HepG2 (cell line): ENCODE data around the gene CIAPIN1. TPM values are rescaled to one million over a fixed set of nuclear protein-coding genes. Genes with fewer than 3 reads are reported as not detected.

Source experiments
- IKZF4 ChIP-seq: sonication (generic); formaldehyde crosslinking; IDR thresholded peaks from 2 replicates; pipeline ENCODE4 v1.5.1; 2020; ENCODE audit warnings: borderline replicate concordance, mild to moderate bottlenecking, low read depth, missing genetic modification reagents; ENCODE audit errors: not compliant biosample characterization
- PAX8 ChIP-seq: sonication (generic); formaldehyde crosslinking; IDR thresholded peaks from 2 replicates; pipeline ENCODE4 v1.8.0; 2022; ENCODE audit warnings: mild to moderate bottlenecking, missing genetic modification reagents, borderline replicate concordance
- ZNF354B ChIP-seq: sonication (generic); formaldehyde crosslinking; IDR thresholded peaks from 2 replicates; pipeline ENCODE4 v1.8.0; 2022; ENCODE audit warnings: mild to moderate bottlenecking, missing genetic modification reagents
- ZNF383 ChIP-seq: sonication (generic); formaldehyde crosslinking; IDR thresholded peaks from 2 replicates; pipeline ENCODE4 v1.4.0; 2020; ENCODE audit warnings: missing genetic modification reagents, mild to moderate bottlenecking, borderline replicate concordance
- ZNF564 ChIP-seq: sonication (generic); formaldehyde crosslinking; IDR thresholded peaks from 2 replicates; pipeline ENCODE4 v1.8.1; 2023; ENCODE audit warnings: mild to moderate bottlenecking, missing genetic modification reagents
- ZNF768 ChIP-seq: sonication (generic); formaldehyde crosslinking; IDR thresholded peaks from 2 replicates; pipeline ENCODE4 v1.4.0; 2020; ENCODE audit warnings: missing genetic modification reagents
- polyA plus RNA-seq, 8 experiments: library from polyadenylated mRNA; depleted of rRNA in 3 of 8; stranded (reverse) in 7 of 8; unstranded in 1 of 8; fragments of >200 nt; fragmentation: Illumina TruSeq in 4 of 8; extraction: Trizol in 4 of 8; gene quantifications; 2 replicates each; pipeline versions ENCODE4 v1.2.1 to v1.2.3, GENCODE V29; 2011 to 2016; ENCODE audit warnings: low read depth in 4 of 8, missing spikeins in 1 of 8, mixed read lengths in 1 of 8; ENCODE audit not compliant: insufficient read depth in 1 of 8
- total RNA-seq, 5 experiments: library from RNA; depleted of rRNA; stranded (reverse); fragments of >200 nt; fragmentation: Illumina TruSeq; extraction: Trizol; gene quantifications; 2 replicates each; pipeline ENCODE4 v1.2.3, GENCODE V29; 2016; ENCODE audit warnings: low read depth in 1 of 5
- TF ChIP-seq, protein P1 (sequence below): sonication (generic); formaldehyde crosslinking; IDR thresholded peaks from 2 replicates; pipeline ENCODE4 v1.5.1; 2020; ENCODE audit warnings: missing genetic modification reagents, mild to moderate bottlenecking, borderline replicate concordance
- TF ChIP-seq, protein P2 (sequence below): sonication (generic); formaldehyde crosslinking; IDR thresholded peaks from 2 replicates; pipeline ENCODE4 v1.4.0; 2020; ENCODE audit warnings: missing genetic modification reagents, low read depth, mild to moderate bottlenecking, borderline replicate concordance
- TF ChIP-seq, protein P3 (sequence below): sonication (generic); formaldehyde crosslinking; IDR thresholded peaks from 2 replicates; pipeline ENCODE4 v1.4.0; 2020; ENCODE audit warnings: missing genetic modification reagents
- TF ChIP-seq, protein P4 (sequence below): IDR thresholded peaks from 2 replicates; pipeline ENCODE4 v1.4.0; 2020; ENCODE audit warnings: mild to moderate bottlenecking, missing genetic modification reagents
- TF ChIP-seq, protein P5 (sequence below): sonication (generic); formaldehyde crosslinking; IDR thresholded peaks from 2 replicates; pipeline ENCODE4 v1.5.1; 2020; ENCODE audit warnings: missing genetic modification reagents, mild to moderate bottlenecking, borderline replicate concordance

The CIAPIN1 gene
- total and polyA plus RNA-seq, 2 of the 13 experiments (the other 11 are each of a cell fraction or from before 2014, with no cell fraction given), result 69.3 to 89.7 TPM

DNA sequence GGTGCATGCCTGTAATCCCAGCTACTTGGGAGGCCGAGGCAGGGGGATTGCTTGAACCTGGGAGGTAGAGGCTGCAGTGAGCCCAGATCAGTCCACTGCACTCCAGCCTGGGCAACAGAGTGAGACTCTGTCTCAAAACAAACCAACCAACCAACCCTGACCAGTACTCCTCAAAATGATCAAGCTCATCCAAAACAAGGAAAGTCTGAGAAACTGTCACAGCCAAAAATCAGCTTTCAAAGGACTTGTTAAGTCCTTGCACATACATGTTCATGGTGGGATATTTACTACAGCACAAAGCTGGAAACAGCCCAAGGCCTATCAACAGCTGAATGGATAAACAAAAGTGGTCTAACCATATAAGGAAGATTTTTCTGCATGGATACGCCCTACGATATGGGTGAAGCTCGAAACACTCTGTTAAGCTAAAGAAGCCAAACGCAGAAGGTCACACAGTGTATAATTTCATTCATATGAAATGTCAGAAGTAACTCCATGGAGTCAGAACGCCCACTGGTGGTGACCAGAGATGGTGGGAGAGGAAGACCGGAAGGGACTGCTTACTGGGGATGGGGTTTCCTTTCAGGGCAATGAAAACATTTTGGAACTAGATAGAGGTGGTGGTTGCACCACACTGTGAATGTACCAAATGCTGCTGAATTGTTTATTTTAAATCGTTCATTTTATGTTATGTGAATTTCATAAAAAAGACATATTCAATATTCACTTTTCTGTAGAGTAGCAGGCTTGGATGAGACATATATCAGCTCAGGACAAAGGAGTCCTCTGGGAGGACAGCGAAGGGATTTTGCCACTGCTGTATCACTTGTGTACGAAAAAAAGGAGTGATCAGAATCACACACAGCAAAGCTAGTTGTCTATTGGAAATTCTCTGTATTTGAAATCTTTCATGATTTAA lies 24.9 kb downstream of the CIAPIN1 start (continued):
- TF ChIP-seq, protein P1, sequence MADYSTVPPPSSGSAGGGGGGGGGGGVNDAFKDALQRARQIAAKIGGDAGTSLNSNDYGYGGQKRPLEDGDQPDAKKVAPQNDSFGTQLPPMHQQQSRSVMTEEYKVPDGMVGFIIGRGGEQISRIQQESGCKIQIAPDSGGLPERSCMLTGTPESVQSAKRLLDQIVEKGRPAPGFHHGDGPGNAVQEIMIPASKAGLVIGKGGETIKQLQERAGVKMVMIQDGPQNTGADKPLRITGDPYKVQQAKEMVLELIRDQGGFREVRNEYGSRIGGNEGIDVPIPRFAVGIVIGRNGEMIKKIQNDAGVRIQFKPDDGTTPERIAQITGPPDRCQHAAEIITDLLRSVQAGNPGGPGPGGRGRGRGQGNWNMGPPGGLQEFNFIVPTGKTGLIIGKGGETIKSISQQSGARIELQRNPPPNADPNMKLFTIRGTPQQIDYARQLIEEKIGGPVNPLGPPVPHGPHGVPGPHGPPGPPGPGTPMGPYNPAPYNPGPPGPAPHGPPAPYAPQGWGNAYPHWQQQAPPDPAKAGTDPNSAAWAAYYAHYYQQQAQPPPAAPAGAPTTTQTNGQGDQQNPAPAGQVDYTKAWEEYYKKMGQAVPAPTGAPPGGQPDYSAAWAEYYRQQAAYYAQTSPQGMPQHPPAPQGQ (CRISPR knock-in tag), result no peak
- TF ChIP-seq ZNF564 (no peak), ZNF383 (no peak), IKZF4 (CRISPR knock-in tag) (no peak), ZNF768 (CRISPR knock-in tag) (no peak), ZNF354B (CRISPR knock-in tag) (no peak), PAX8 (CRISPR knock-in tag) (no peak)
- TF ChIP-seq, protein P2, sequence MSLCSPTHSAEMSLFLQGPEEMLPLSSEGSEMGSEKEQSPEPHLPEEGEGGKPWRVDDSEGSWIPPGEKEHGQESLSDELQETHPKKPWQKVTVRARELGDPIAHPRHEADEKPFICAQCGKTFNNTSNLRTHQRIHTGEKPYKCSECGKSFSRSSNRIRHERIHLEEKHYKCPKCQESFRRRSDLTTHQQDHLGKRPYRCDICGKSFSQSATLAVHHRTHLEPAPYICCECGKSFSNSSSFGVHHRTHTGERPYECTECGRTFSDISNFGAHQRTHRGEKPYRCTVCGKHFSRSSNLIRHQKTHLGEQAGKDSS (CRISPR knock-in tag), result no peak
- TF ChIP-seq, protein P3, sequence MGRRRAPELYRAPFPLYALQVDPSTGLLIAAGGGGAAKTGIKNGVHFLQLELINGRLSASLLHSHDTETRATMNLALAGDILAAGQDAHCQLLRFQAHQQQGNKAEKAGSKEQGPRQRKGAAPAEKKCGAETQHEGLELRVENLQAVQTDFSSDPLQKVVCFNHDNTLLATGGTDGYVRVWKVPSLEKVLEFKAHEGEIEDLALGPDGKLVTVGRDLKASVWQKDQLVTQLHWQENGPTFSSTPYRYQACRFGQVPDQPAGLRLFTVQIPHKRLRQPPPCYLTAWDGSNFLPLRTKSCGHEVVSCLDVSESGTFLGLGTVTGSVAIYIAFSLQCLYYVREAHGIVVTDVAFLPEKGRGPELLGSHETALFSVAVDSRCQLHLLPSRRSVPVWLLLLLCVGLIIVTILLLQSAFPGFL (CRISPR knock-in tag), result no peak
- TF ChIP-seq, protein P4, sequence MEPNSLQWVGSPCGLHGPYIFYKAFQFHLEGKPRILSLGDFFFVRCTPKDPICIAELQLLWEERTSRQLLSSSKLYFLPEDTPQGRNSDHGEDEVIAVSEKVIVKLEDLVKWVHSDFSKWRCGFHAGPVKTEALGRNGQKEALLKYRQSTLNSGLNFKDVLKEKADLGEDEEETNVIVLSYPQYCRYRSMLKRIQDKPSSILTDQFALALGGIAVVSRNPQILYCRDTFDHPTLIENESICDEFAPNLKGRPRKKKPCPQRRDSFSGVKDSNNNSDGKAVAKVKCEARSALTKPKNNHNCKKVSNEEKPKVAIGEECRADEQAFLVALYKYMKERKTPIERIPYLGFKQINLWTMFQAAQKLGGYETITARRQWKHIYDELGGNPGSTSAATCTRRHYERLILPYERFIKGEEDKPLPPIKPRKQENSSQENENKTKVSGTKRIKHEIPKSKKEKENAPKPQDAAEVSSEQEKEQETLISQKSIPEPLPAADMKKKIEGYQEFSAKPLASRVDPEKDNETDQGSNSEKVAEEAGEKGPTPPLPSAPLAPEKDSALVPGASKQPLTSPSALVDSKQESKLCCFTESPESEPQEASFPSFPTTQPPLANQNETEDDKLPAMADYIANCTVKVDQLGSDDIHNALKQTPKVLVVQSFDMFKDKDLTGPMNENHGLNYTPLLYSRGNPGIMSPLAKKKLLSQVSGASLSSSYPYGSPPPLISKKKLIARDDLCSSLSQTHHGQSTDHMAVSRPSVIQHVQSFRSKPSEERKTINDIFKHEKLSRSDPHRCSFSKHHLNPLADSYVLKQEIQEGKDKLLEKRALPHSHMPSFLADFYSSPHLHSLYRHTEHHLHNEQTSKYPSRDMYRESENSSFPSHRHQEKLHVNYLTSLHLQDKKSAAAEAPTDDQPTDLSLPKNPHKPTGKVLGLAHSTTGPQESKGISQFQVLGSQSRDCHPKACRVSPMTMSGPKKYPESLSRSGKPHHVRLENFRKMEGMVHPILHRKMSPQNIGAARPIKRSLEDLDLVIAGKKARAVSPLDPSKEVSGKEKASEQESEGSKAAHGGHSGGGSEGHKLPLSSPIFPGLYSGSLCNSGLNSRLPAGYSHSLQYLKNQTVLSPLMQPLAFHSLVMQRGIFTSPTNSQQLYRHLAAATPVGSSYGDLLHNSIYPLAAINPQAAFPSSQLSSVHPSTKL (CRISPR knock-in tag), result 0 out of 2 replicates have a peak, but pooled peaks have one; percentile 37
- TF ChIP-seq, protein P5, sequence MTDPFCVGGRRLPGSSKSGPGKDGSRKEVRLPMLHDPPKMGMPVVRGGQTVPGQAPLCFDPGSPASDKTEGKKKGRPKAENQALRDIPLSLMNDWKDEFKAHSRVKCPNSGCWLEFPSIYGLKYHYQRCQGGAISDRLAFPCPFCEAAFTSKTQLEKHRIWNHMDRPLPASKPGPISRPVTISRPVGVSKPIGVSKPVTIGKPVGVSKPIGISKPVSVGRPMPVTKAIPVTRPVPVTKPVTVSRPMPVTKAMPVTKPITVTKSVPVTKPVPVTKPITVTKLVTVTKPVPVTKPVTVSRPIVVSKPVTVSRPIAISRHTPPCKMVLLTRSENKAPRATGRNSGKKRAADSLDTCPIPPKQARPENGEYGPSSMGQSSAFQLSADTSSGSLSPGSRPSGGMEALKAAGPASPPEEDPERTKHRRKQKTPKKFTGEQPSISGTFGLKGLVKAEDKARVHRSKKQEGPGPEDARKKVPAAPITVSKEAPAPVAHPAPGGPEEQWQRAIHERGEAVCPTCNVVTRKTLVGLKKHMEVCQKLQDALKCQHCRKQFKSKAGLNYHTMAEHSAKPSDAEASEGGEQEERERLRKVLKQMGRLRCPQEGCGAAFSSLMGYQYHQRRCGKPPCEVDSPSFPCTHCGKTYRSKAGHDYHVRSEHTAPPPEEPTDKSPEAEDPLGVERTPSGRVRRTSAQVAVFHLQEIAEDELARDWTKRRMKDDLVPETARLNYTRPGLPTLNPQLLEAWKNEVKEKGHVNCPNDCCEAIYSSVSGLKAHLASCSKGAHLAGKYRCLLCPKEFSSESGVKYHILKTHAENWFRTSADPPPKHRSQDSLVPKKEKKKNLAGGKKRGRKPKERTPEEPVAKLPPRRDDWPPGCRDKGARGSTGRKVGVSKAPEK (CRISPR knock-in tag), result no peak
